ENCODE measurements around the gene SLC26A1. TPM values are rescaled to one million over a fixed set of nuclear protein-coding genes. Genes with fewer than 3 reads are reported as not detected.
A peak's percentile ranks its signal among the peaks of the same experiment; 100 is the strongest.

Gene SLC26A1
- total RNA-seq, 1 experiment from 2014 or later: 0.22 TPM

- no peaks in the 10 kb centered on the region for H3K9me2 ChIP-seq (ENCODE audit: insufficient read depth)
- ATAC-seq (peak; percentile 12), DNase-seq (ENCODE audit: low read depth, low spot score) (no peak)
- no peak overlapping the region for H3K9ac ChIP-seq (ENCODE audit: low read length)
- no TSS peak for BruUV-seq (replicated peaks)
- H4K20me1 ChIP-seq (ENCODE audit: insufficient read depth): no peaks in the 10 kb centered on the region
- H3K4me2 ChIP-seq (ENCODE audit: low read length): no peak overlapping the region
- TF ChIP-seq TCF7L2 (IDR thresholded peaks at IDR 0.05; ENCODE audit: borderline replicate concordance, extremely low read depth, insufficient read depth, insufficient read length): peak; percentile 91
- TF ChIP-seq YY1 (IDR thresholded peaks at IDR 0.05; ENCODE audit: extremely low read depth, insufficient replicate concordance, low read depth, low read length): no peak
- no peak overlapping the region for H3K4me3 ChIP-seq (replicated peaks in 1 of 2; ENCODE audit: low read depth in 1 of 2, low read length in 2 of 2)
- no peak overlapping the region for H3K27ac ChIP-seq (ENCODE audit: low read depth, low read length)
- peaks cover 0 to 23% of the 10 kb centered on the region in 2 experiments; a peak in 2 of 4 replicates for H3K4me1 ChIP-seq (ENCODE audit: control insufficient read depth in 1 of 2, insufficient read depth in 2 of 2, low read length in 2 of 2)
- no peaks in the 10 kb centered on the region; the same call in 1 of the 2 replicates for H3K79me2 ChIP-seq (ENCODE audit: insufficient read depth, low read length)
- H3K9me3 ChIP-seq (ENCODE audit: control insufficient read depth in 1 of 2, insufficient read depth in 1 of 2, low read depth in 1 of 2, low read length in 2 of 2): no peaks in the 10 kb centered on the region
- RAD21 ChIA-PET (ENCODE audit: low non-redundant PET in 1 of 2, low total read pairs in 2 of 2, uncharacterized antibody in 2 of 2, unreplicated experiment in 2 of 2): no interaction called here
- peaks cover 8 to 11% of the 10 kb centered on the region in 2 experiments; a peak in 3 of 4 replicates for H3K36me3 ChIP-seq (ENCODE audit: control insufficient read depth in 1 of 2, insufficient read depth in 2 of 2, low read length in 2 of 2)
- CTCF ChIA-PET: no interaction called here
- intact Hi-C loops (cut with micrococcal nuclease): no loop called here
- H3K27me3 ChIP-seq (ENCODE audit: insufficient read depth, low read length): no peaks in the 10 kb centered on the region
- H2AFZ ChIP-seq (ENCODE audit: low read depth, low read length, poor library complexity, severe bottlenecking): no peak overlapping the region
- POLR2A ChIA-PET: no interaction called here
These were observed 29.5 kb upstream of the SLC26A1 start for GRCh38 chr4:1022739-1023066.

- no peaks in the 10 kb centered on the region for H4K20me1 ChIP-seq (ENCODE audit: insufficient read depth)
- H3K4me2 ChIP-seq (ENCODE audit: low read length): 0 out of 2 replicates have a peak overlapping the region, but pooled peaks have one; percentile 2
- H3K9ac ChIP-seq (ENCODE audit: low read length): no peak overlapping the region
- no peak overlapping the region for H3K27ac ChIP-seq (ENCODE audit: low read depth, low read length)
- CTCF ChIA-PET: no interaction called here
- no peaks in the 10 kb centered on the region for H3K27me3 ChIP-seq (ENCODE audit: insufficient read depth, low read length)
- TF ChIP-seq ZBTB33 (IDR thresholded peaks at IDR 0.05; ENCODE audit: extremely low read depth, insufficient replicate concordance, low read length): no peak
- no peak for TF ChIP-seq TCF7L2 (IDR thresholded peaks at IDR 0.05; ENCODE audit: borderline replicate concordance, extremely low read depth, insufficient read depth, insufficient read length)
- no peak for TF ChIP-seq EGR1 (IDR thresholded peaks at IDR 0.05; ENCODE audit: low read depth)
- no peak for TF ChIP-seq ZFX (IDR thresholded peaks at IDR 0.05)
- H3K9me3 ChIP-seq (ENCODE audit: control insufficient read depth in 1 of 2, insufficient read depth in 1 of 2, low read depth in 1 of 2, low read length in 2 of 2): no peaks in the 10 kb centered on the region
- intact Hi-C loops (cut with micrococcal nuclease): no loop called here
- no peaks in the 10 kb centered on the region; the same call in 1 of the 2 replicates for H3K79me2 ChIP-seq (ENCODE audit: insufficient read depth, low read length)
- no peak overlapping the region for H3K4me3 ChIP-seq (replicated peaks in 1 of 2; ENCODE audit: low read depth in 1 of 2, low read length in 2 of 2)
- no TSS peak for BruUV-seq (replicated peaks)
- H3K36me3 ChIP-seq (ENCODE audit: control insufficient read depth in 1 of 2, insufficient read depth in 2 of 2, low read length in 2 of 2): peaks cover 8 to 11% of the 10 kb centered on the region in 2 experiments; a peak in 3 of 4 replicates
- H3K9me2 ChIP-seq (ENCODE audit: insufficient read depth): no peaks in the 10 kb centered on the region
- ATAC-seq (no peak), DNase-seq (ENCODE audit: low read depth, low spot score) (no peak)
- POLR2A ChIA-PET: no interaction called here
- RAD21 ChIA-PET (ENCODE audit: low non-redundant PET in 1 of 2, low total read pairs in 2 of 2, uncharacterized antibody in 2 of 2, unreplicated experiment in 2 of 2): no interaction called here
- H3K4me1 ChIP-seq (ENCODE audit: control insufficient read depth in 1 of 2, insufficient read depth in 2 of 2, low read length in 2 of 2): peaks cover 0 to 23% of the 10 kb centered on the region in 2 experiments; a peak in 2 of 4 replicates
- H2AFZ ChIP-seq (ENCODE audit: low read depth, low read length, poor library complexity, severe bottlenecking): no peak overlapping the region
These were observed 29.0 kb upstream of the SLC26A1 start for GRCh38 chr4:1022051-1022738.
